DOHH2 (cell line): Measurements from ENCODE around the gene REXO2.

Experiments used
- H3F3A ChIP-seq: fragments of 200-600 bp; sonication (generic), shearing (Covaris generic); 2 replicates; pipeline ENCODE4 v1.6.0; 2016; ENCODE audit warnings: antibody characterized with exemption, mild to moderate bottlenecking; ENCODE audit not compliant: control insufficient read depth, insufficient read depth
- H3K27ac ChIP-seq: fragments of 200-600 bp; sonication (generic); 2 replicates; pipeline ENCODE4 v1.5.1; 2014; ENCODE audit warnings: low read depth, mild to moderate bottlenecking, low read length, moderate library complexity
- H3K27me3 ChIP-seq: fragments of 200-600 bp; sonication (generic); 2 replicates; pipeline ENCODE4 v1.6.1; 2014; ENCODE audit warnings: mild to moderate bottlenecking, low read length, mixed read lengths; ENCODE audit not compliant: control insufficient read depth
- H3K36me3 ChIP-seq: fragments of 200-600 bp; sonication (generic); 2 replicates; pipeline ENCODE4 v1.6.1; 2014; ENCODE audit warnings: mild to moderate bottlenecking, low read length, moderate library complexity, mixed read lengths; ENCODE audit not compliant: control insufficient read depth
- H3K4me1 ChIP-seq: fragments of 200-600 bp; sonication (generic); 2 replicates; pipeline ENCODE4 v1.6.1; 2014; ENCODE audit warnings: mild to moderate bottlenecking, low read length, mixed read lengths; ENCODE audit not compliant: control insufficient read depth
- H3K4me2 ChIP-seq: fragments of 200-600 bp; sonication (generic); 2 replicates; pipeline ENCODE4 v1.6.0; 2014; ENCODE audit warnings: mild to moderate bottlenecking, low read length, moderate library complexity
- H3K4me3 ChIP-seq: fragments of 200-600 bp; sonication (generic); 2 replicates; pipeline ENCODE4 v1.5.1; 2014; ENCODE audit warnings: mild to moderate bottlenecking, low read length, mixed read lengths
- H3K79me2 ChIP-seq: fragments of 200-600 bp; sonication (generic); 2 replicates; pipeline ENCODE4 v1.6.1; 2014; ENCODE audit warnings: mild to moderate bottlenecking, low read length, mixed read lengths; ENCODE audit not compliant: control insufficient read depth
- H3K9me2 ChIP-seq: fragments of 200-600 bp; sonication (generic); replicated peaks from 2 replicates; pipeline ENCODE4 v1.6.1; 2014; ENCODE audit warnings: mild to moderate bottlenecking, low read length, mixed read lengths; ENCODE audit not compliant: control insufficient read depth
- H3K9me3 ChIP-seq: fragments of 200-600 bp; sonication (generic); 2 replicates; pipeline ENCODE4 v1.6.1; 2014; ENCODE audit warnings: antibody characterized with exemption, low read length, mixed read lengths; ENCODE audit not compliant: control insufficient read depth, insufficient read depth
- H4K20me1 ChIP-seq: fragments of 200-600 bp; sonication (generic); 2 replicates; pipeline ENCODE4 v1.6.0; 2014; ENCODE audit warnings: low read depth, mild to moderate bottlenecking, antibody characterized with exemption, low read length, moderate library complexity; ENCODE audit not compliant: control insufficient read depth, insufficient read depth
- EZH2phosphoT487 ChIP-seq: fragments of 200-600 bp; sonication (generic); IDR thresholded peaks from 2 replicates; pipeline ENCODE4 v1.6.1; 2017; ENCODE audit warnings: borderline replicate concordance, mild to moderate bottlenecking, antibody characterized with exemption, low read length, moderate library complexity, mixed read lengths
- TF ChIP-seq, protein P1 (sequence below): fragments of 200-600 bp; sonication (generic); IDR thresholded peaks from one replicate; pipeline ENCODE4 v1.5.1; 2014; ENCODE audit warnings: antibody characterized with exemption, mild to moderate bottlenecking, low read depth, low read length; ENCODE audit not compliant: poor library complexity, severe bottlenecking

The REXO2 gene

DNA sequence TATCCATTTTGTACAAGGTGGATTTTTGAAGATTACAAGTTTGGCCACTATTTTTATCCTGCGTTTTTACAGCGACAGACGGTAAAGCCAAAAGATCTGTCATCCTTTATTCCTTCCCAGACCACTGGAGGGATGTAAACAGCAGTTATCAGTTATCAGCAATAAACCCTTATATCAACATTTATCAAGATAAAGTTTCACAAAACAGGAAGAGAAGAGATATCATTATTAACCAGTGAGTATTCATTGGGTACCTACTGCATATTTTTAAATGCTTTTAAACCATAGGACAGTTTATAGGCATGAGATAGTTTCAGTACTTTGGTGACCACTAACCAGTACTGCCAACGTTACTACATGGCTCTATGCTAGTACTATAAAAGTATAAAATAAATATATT lies 5.9 kb upstream of the REXO2 start:
- Histone ChIP-seq H3K79me2 (no peaks in the 10 kb centered on the region), H4K20me1 (no peaks in the 10 kb centered on the region), H3K27me3 (no peaks in the 10 kb centered on the region), H3K4me3 (no peak overlapping the region), H3K36me3 (no peaks in the 10 kb centered on the region), H3K4me2 (no peak overlapping the region), H3K27ac (no peak overlapping the region), H3F3A (no peaks in the 10 kb centered on the region), H3K9me3 (no peaks in the 10 kb centered on the region), H3K9me2 (no peaks in the 10 kb centered on the region), H3K4me1 (no peaks in the 10 kb centered on the region)
- TF ChIP-seq, protein P1, sequence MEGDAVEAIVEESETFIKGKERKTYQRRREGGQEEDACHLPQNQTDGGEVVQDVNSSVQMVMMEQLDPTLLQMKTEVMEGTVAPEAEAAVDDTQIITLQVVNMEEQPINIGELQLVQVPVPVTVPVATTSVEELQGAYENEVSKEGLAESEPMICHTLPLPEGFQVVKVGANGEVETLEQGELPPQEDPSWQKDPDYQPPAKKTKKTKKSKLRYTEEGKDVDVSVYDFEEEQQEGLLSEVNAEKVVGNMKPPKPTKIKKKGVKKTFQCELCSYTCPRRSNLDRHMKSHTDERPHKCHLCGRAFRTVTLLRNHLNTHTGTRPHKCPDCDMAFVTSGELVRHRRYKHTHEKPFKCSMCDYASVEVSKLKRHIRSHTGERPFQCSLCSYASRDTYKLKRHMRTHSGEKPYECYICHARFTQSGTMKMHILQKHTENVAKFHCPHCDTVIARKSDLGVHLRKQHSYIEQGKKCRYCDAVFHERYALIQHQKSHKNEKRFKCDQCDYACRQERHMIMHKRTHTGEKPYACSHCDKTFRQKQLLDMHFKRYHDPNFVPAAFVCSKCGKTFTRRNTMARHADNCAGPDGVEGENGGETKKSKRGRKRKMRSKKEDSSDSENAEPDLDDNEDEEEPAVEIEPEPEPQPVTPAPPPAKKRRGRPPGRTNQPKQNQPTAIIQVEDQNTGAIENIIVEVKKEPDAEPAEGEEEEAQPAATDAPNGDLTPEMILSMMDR: no peak
- no peak for TF ChIP-seq EZH2phosphoT487

DNA sequence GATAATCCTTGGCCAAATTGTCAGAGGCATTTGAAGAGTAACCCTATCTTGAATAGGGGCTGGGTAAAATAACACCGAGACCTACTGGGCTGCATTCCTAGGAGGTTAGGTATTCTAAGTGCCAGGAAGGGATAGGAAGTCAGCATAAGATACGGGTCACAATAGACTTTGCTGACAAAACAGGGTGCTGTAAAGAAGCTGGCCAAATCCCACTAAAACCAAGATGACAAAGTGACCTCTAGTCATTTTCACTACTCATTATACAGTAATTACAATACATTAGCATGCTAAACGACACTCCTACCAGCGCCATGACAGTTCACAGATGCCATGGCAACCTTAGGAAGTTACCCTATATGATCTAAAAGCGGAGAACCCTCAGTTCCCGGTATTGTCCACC lies 964 bp upstream of the REXO2 start:
- Histone ChIP-seq H4K20me1 (no peaks in the 10 kb centered on the region), H3K4me1 (peaks cover 23% of the 10 kb centered on the region), H3K79me2 (peaks cover 37% of the 10 kb centered on the region), H3K36me3 (0 out of 2 replicates have a peak, but pooled peaks cover 6% of the 10 kb centered on the region), H3K9me2 (no peaks in the 10 kb centered on the region), H3K27ac (no peak overlapping the region), H3K4me3 (no peak overlapping the region), H3K4me2 (peak overlapping the region; percentile 84; the same call in 1 of the 2 replicates), H3F3A (no peaks in the 10 kb centered on the region), H3K27me3 (no peaks in the 10 kb centered on the region), H3K9me3 (no peaks in the 10 kb centered on the region)
- TF ChIP-seq, protein P1: no peak
- TF ChIP-seq EZH2phosphoT487: no peak

DNA sequence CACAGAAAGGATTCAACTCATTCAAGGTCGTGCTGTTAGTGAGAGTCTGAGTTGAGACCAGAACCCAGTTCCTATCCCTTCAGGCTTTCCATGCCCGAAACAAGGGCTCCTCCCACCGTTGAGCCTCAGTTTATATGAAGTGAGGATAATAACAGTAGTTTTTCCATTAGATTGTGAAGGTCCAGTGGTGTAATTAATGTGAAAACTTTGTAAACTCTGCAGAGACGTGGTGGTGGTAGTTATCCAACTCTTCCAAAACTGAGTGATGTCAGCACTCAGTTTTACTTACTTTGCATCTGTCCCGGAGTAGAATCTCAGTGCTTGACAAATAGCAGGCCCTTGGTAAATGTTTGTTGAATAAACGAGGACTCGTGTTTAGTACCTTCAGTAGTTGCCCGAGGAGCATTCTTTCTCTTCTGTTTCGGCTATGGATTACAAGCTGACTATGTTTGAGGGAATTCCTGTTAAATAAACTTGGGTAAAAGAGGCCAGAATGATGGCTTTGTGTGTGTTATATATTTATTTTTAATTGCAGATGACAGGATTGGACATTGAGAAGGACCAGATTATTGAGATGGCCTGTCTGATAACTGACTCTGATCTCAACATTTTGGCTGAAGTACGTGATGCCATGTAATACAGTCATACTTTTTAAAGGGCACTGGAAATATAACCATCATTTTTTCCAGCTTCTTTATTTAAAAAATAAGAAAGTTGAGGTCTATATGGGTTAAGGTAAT lies 1.0 kb downstream of the REXO2 start:
- no peaks in the 10 kb centered on the region for H3K9me3 ChIP-seq
- H3K27ac ChIP-seq: no peak overlapping the region
- H3K36me3 ChIP-seq: peaks cover 20% of the 10 kb centered on the region
- no peaks in the 10 kb centered on the region for H3K27me3 ChIP-seq
- no peaks in the 10 kb centered on the region for H4K20me1 ChIP-seq
- H3K4me1 ChIP-seq: peaks cover 23% of the 10 kb centered on the region
- H3F3A ChIP-seq: no peaks in the 10 kb centered on the region
- H3K4me3 ChIP-seq: peak overlapping the region; percentile 84
- peak overlapping the region; percentile 84 for H3K4me2 ChIP-seq
- TF ChIP-seq, protein P1: no peak
- no peak for TF ChIP-seq EZH2phosphoT487
- peaks cover 49% of the 10 kb centered on the region for H3K79me2 ChIP-seq
- no peaks in the 10 kb centered on the region for H3K9me2 ChIP-seq
